GM19463 (cell line): ENCODE results near the gene PAEP.

Experiments
- ATAC-seq: cut with Tn5 transposase; IDR thresholded peaks from one replicate; pipeline ENCODE4 v1.9.1; 2021; ENCODE audit warnings: mild to moderate bottlenecking, moderate library complexity; ENCODE audit not compliant: unreplicated experiment

The PAEP gene

GRCh38 chr9:135590486-135591079, 29.0 kb downstream of the PAEP start:
- no peak for ATAC-seq

- ATAC-seq: no peak
These were observed 30.2 kb downstream of the PAEP start for GRCh38 chr9:135591506-135592330.

GRCh38 chr9:135592331-135592590, 30.7 kb downstream of the PAEP start:
- ATAC-seq: no peak

GRCh38 chr9:135592625-135593024, 31.1 kb downstream of the PAEP start:
- ATAC-seq: no peak

- no peak for ATAC-seq
These were observed 34.7 kb downstream of the PAEP start for GRCh38 chr9:135596211-135596610.

GRCh38 chr9:135600296-135600817, 38.8 kb downstream of the PAEP start:
- no peak for ATAC-seq

- no peak for ATAC-seq
These were observed 40.4 kb downstream of the PAEP start for GRCh38 chr9:135601988-135602387.

GRCh38 chr9:135602789-135603481, 41.4 kb downstream of the PAEP start:
- no peak for ATAC-seq

- ATAC-seq: no peak
These were observed 43.1 kb downstream of the PAEP start for GRCh38 chr9:135604437-135605237.

- no peak for ATAC-seq
These were observed 43.8 kb downstream of the PAEP start for GRCh38 chr9:135605238-135605781.

- no peak for ATAC-seq
These were observed 45.3 kb downstream of the PAEP start for GRCh38 chr9:135606885-135607259.

- no peak for ATAC-seq
These were observed 46.1 kb downstream of the PAEP start for GRCh38 chr9:135607401-135608293.

- no peak for ATAC-seq
These were observed 46.9 kb downstream of the PAEP start for GRCh38 chr9:135608294-135608998.

GRCh38 chr9:135608999-135609317, 47.4 kb downstream of the PAEP start:
- no peak for ATAC-seq

- no peak for ATAC-seq
These were observed 47.9 kb downstream of the PAEP start for GRCh38 chr9:135609366-135609955.

- no peak for ATAC-seq
These were observed 49.0 kb downstream of the PAEP start for GRCh38 chr9:135610290-135611141.

GRCh38 chr9:135611142-135611874, 49.8 kb downstream of the PAEP start:
- ATAC-seq: no peak

GRCh38 chr9:135611875-135612209, 50.3 kb downstream of the PAEP start:
- ATAC-seq: no peak
